Placental pericyte (primary cell): ENCODE results near the gene LDLRAD2. TPM values are rescaled to one million over a fixed set of nuclear protein-coding genes. Genes with fewer than 3 reads are reported as not detected.

ENCODE experiments used
- total RNA-seq: library from RNA; depleted of rRNA; stranded (reverse); fragments of >200 nt; gene quantifications from 2 replicates; pipeline ENCODE4 v1.2.3, GENCODE V29; 2012

The LDLRAD2 gene, protein sequence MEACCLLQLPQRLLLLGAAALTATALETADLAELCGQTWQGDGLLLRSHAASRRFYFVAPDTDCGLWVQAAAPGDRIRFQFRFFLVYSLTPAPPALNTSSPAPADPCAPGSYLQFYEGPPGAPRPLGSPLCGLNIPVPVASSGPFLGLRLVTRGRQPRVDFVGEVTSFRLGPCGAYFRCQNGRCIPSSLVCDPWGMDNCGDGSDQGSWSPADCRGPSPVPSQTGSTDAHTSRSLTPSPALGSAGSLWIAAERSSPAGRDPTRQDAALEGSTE
- under 0.01 TPM in 1 of 2 replicates, not detected in the other for total RNA-seq

DNA sequence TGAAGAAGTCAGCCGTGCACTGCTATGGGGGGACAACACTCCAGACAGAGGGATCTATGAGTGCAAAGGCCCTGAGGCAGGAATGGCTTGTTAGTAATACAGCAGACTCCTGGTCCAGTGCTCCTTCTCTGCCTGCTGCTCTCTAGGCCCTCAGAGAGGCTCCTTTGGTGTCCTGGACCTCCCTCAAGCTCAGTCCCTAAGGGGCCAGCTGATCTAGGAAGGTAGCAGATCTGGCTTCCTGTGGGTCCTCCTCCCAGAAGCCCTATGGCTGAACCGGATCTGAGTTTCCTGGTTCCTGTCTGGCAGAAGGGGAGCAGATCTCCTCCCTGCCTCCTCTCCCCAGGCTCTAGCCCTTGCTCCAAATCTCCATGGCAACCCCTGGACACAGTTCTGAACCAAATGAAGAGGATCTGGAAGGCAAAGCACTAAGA is at the start of gene LDLRAD2:
Gene LDLRAD2 (plus strand): TSS at position 391 of the 431 bp plus-strand sequence. CDS start 187 bp downstream, outside the sequence.

DNA sequence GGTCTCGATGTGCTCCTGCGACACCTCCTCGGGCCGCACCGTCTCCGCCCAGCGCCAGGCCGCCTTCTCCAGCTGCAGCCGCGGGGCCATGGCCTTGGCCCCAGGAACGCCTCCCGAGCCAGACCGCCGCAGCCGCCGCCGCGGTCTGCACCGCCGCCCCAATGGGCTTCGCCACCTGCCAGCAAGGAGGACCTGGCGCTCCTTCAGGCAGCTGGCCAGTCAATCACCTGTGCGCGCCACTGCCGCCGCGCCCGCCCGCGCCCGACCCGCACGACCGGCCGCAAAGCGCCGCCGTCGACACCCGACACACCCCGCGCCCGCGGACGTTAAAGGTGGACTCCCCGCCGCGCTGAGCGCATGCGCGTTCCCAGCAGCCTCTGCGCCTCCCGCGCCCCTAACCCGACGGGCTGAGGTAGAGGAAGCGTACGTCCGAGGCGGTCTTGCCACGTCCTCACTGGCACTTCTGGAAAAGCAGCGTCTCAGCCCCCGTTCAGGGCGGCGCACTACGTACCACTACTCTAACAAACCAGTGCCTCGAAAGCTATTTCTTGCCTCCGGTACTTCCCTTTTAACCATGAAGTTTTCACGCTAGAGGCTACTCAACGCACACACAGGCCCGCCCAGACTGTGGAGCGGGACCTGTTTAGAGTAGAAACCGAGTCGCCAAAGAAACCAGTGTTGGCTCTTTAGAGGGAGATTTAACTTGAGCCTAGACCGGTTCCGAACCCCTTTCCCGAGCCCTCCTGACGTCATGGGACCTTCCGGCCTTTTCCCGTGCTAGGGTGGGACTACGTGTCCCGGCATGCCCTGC is 29.0 kb upstream of the LDLRAD2 start, which contains the start of gene USP48:
Gene USP48 (minus strand): TSS at position 282 of the 811 bp plus-strand sequence. CDS start 192 bp downstream, at position 90.

Other genes starting within 250 kb of the LDLRAD2 start
- gene RAP1GAP, start 142.9 kb upstream of the LDLRAD2 start, total RNA-seq: 0.22 TPM in 1 of 2 replicates, not detected in the other
- 38.8 and 48.1 TPM in 2 replicates for gene USP48, start 29.1 kb upstream of the LDLRAD2 start, total RNA-seq
- 173 and 204 TPM in 2 replicates for gene HSPG2, start 125.0 kb downstream of the LDLRAD2 start, total RNA-seq
- gene CELA3B, start 164.8 kb downstream of the LDLRAD2 start, total RNA-seq: not detected in 2 replicates
- not detected in 2 replicates for gene CELA3A, start 189.4 kb downstream of the LDLRAD2 start, total RNA-seq
- gene CDC42, start 240.4 kb downstream of the LDLRAD2 start, total RNA-seq: 353 and 656 TPM in 2 replicates